ENCODE measurements around the gene DLK1. TPM values are rescaled to one million over a fixed set of nuclear protein-coding genes. Genes with fewer than 3 reads are reported as not detected.

Gene DLK1
- total RNA-seq, 4 donors from 2014 or later = not detected

DNA sequence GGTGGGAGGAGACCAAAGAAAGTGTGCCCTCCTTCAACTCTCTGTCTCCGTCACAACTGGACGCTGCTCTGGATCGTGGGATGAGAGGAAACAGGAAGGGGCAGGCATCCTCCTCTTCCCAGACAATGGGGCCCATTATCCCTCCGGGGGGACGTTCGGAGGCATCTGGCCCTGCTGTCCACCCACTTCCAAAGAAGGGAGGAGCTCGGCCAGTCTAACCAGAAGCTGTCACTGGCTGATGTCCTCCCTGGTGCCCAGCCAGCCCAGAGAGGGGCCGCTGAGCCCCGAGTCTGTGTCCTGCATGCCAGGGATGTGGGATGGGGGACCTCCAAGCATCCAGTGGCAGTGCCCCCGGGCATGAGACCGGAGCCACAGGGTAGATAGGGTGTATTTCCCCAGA, 59.4 kb downstream of the DLK1 start:
- intact Hi-C loops (cut with DNase I; ENCODE audit: low total_unique reads) = no loop called here
- TF ChIP-seq POLR2A (IDR thresholded peaks at IDR 0.05) = no peak
- TF ChIP-seq, protein P1, sequence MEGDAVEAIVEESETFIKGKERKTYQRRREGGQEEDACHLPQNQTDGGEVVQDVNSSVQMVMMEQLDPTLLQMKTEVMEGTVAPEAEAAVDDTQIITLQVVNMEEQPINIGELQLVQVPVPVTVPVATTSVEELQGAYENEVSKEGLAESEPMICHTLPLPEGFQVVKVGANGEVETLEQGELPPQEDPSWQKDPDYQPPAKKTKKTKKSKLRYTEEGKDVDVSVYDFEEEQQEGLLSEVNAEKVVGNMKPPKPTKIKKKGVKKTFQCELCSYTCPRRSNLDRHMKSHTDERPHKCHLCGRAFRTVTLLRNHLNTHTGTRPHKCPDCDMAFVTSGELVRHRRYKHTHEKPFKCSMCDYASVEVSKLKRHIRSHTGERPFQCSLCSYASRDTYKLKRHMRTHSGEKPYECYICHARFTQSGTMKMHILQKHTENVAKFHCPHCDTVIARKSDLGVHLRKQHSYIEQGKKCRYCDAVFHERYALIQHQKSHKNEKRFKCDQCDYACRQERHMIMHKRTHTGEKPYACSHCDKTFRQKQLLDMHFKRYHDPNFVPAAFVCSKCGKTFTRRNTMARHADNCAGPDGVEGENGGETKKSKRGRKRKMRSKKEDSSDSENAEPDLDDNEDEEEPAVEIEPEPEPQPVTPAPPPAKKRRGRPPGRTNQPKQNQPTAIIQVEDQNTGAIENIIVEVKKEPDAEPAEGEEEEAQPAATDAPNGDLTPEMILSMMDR (IDR thresholded peaks at IDR 0.05) = no peak
- no peak for DNase-seq (ENCODE audit: low spot score in 2 of 2)
- 67 to 70% methylated on average over 11 of the region's 11 CpGs for WGBS, 2 donors
- no peak overlapping the region for H3K4me3 ChIP-seq (ENCODE audit: low read depth, poor library complexity, severe bottlenecking)

DNA sequence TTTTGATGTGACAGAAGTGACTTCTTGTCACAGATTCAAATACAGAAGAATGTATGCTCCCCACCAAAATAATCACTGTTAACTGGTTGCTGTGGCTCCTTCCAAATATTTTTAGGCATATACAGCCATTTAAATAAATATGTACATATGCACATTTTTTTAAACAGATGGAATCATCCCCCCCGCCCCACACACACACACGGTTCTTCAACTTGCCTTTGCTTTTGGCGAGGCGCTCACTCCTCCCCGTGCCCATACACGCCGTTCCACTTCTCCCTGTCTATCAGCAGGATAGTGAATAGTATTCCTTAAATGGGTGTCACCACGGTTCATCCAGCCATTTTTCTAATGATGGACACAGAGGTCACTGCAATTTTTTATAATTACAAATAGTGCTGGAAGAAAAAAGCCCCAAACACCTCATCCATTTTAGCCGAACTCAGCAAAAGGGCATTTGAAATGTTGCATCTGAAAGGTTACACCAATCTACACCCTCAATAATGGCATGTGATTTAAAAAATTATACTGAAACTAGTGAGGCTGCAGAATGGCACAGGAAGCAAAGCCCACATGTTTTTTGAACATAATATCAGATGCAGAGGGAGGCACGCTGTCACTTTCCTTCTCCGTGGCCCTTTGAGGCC, 60.0 kb downstream of the DLK1 start:
- TF ChIP-seq, protein P1 (IDR thresholded peaks at IDR 0.05) = no peak
- no peak for TF ChIP-seq POLR2A (IDR thresholded peaks at IDR 0.05)
- no peak for DNase-seq (ENCODE audit: low spot score in 2 of 2)
- intact Hi-C loops (cut with DNase I; ENCODE audit: low total_unique reads) = no loop called here
- 66 to 67% methylated on average over 11 of the region's 11 CpGs for WGBS, 2 donors
- no peak overlapping the region for H3K4me3 ChIP-seq (ENCODE audit: low read depth, poor library complexity, severe bottlenecking)

DNA sequence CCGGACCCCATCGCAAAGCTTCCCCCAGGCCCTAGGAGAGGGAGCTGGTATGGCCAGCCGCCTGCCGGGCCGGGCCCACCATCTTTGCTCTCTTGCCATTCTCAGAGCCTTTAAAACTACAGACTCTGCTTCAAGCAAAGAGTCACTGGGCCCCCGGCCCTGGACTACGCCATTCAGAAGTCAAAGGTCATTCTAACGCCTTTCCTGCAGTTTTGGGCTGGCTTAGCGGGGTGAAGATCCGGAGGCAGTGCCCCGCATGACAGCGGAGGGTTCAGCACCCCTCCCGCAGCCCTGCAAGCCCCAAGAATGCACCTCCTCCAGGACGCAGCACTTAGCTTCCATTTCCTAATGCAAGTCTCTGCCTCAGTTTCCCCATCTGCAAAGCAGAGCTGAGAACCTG, 61.0 kb downstream of the DLK1 start:
- no peak for DNase-seq (ENCODE audit: low spot score in 2 of 2)
- TF ChIP-seq, protein P1 (IDR thresholded peaks at IDR 0.05) = no peak
- no peak for TF ChIP-seq POLR2A (IDR thresholded peaks at IDR 0.05)
- intact Hi-C loops (cut with DNase I; ENCODE audit: low total_unique reads) = no loop called here
- H3K4me3 ChIP-seq (ENCODE audit: low read depth, poor library complexity, severe bottlenecking) = no peak overlapping the region
- WGBS, 2 donors = 94 to 97% methylated on average over 14 of the region's 14 CpGs

Other genes starting within 250 kb of the DLK1 start
- 1 to 10 TPM in 3 of 4 donors, under 1 TPM in 1; 0.25 to 2.2 (median 1.6) TPM for gene BEGAIN, start 139.5 kb upstream of the DLK1 start, total RNA-seq
- 10 to 100 TPM in 2 of 4 donors, 1 to 10 TPM in 2; 8.2 to 18.2 (median 10.0) TPM for gene MEG3, start 99.2 kb downstream of the DLK1 start, total RNA-seq
- gene RTL1, start 176.8 kb downstream of the DLK1 start, total RNA-seq = not detected

Measured in lower leg skin (tissue), 4 donors.